GM18858 (cell line): ENCODE data around the gene NGFR.

Source experiments
- ATAC-seq: cut with Tn5 transposase; IDR thresholded peaks from one replicate; pipeline ENCODE4 v1.9.1; 2021; ENCODE audit not compliant: unreplicated experiment

NGFR gene

GRCh38 chr17:49494986-49495841 is at the start of gene NGFR:
NGFR (plus strand) TSS chr17:49495293; CDS start chr17:49495418, 125 bp downstream.
- no peak for ATAC-seq

GRCh38 chr17:49445591-49445990 is 49.5 kb upstream of the NGFR start:
- no peak for ATAC-seq

- no peak for ATAC-seq
Observed at GRCh38 chr17:49447628-49448302, 47.3 kb upstream of the NGFR start.

GRCh38 chr17:49450181-49450580 is 44.9 kb upstream of the NGFR start:
- no peak for ATAC-seq

GRCh38 chr17:49450735-49451134 is 44.4 kb upstream of the NGFR start:
- no peak for ATAC-seq

GRCh38 chr17:49452201-49452600 is 42.9 kb upstream of the NGFR start:
- ATAC-seq = no peak

GRCh38 chr17:49452661-49453060 is 42.4 kb upstream of the NGFR start:
- no peak for ATAC-seq

- ATAC-seq = no peak
Observed at GRCh38 chr17:49454050-49454449, 41.0 kb upstream of the NGFR start.

GRCh38 chr17:49455272-49455861 is 39.7 kb upstream of the NGFR start:
- no peak for ATAC-seq

- no peak for ATAC-seq
Observed at GRCh38 chr17:49456183-49456965, 38.7 kb upstream of the NGFR start.

- no peak for ATAC-seq
Observed at GRCh38 chr17:49457564-49458535, 37.2 kb upstream of the NGFR start.

GRCh38 chr17:49459401-49459984 is 35.6 kb upstream of the NGFR start:
- ATAC-seq = no peak

GRCh38 chr17:49460401-49460800 is 34.7 kb upstream of the NGFR start:
- ATAC-seq = no peak

GRCh38 chr17:49461580-49461979 is 33.5 kb upstream of the NGFR start:
- ATAC-seq = no peak

- no peak for ATAC-seq
Observed at GRCh38 chr17:49464049-49464448, 31.0 kb upstream of the NGFR start.

- ATAC-seq = no peak
Observed at GRCh38 chr17:49465331-49465903, 29.7 kb upstream of the NGFR start.

- no peak for ATAC-seq
Observed at GRCh38 chr17:49466436-49466835, 28.7 kb upstream of the NGFR start.

- ATAC-seq = no peak
Observed at GRCh38 chr17:49467175-49467574, 27.9 kb upstream of the NGFR start.

- no peak for ATAC-seq
Observed at GRCh38 chr17:49468811-49469385, 26.2 kb upstream of the NGFR start.
